Measurements from ENCODE around the gene ELOVL1.

The ELOVL1 gene

DNA sequence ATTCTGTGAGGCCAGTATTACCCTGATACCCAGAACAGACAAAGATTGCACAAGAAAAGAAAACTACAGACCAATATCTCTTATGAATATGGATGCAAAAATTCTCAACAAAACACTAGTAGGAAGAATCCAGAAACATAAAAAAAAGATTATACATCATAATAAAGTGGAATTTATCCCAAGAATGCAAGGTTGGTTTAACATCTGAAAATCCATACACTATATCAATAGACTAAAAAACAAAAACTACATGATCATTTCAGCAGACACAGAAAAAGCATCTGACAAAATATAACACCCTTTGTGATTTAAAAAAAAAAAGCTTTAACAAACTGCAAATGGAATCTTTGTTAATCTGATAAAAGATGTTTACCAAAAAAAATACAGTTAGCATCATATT is 42.4 kb downstream of the ELOVL1 start:
- H3K36me3 ChIP-seq (ENCODE audit: low read length), result no peaks in the 10 kb centered on the region
- no peak overlapping the region for H3K4me3 ChIP-seq (ENCODE audit: insufficient read depth, low read length, poor library complexity, severe bottlenecking)
- H3K27ac ChIP-seq (ENCODE audit: low read depth, low read length), result no peak overlapping the region
- no peaks in the 10 kb centered on the region; the same call in 1 of the 2 replicates for H3K9me3 ChIP-seq (ENCODE audit: insufficient read depth, low read length)
- H3K4me2 ChIP-seq (ENCODE audit: low read depth, low read length, poor library complexity, severe bottlenecking), result no peak overlapping the region
- no peak overlapping the region for H3K9ac ChIP-seq (ENCODE audit: low read length)
- TF ChIP-seq EZH2phosphoT487 (conservative IDR thresholded peaks at IDR 0.05; ENCODE audit: low read length), result no peak
- TF ChIP-seq, protein P1, sequence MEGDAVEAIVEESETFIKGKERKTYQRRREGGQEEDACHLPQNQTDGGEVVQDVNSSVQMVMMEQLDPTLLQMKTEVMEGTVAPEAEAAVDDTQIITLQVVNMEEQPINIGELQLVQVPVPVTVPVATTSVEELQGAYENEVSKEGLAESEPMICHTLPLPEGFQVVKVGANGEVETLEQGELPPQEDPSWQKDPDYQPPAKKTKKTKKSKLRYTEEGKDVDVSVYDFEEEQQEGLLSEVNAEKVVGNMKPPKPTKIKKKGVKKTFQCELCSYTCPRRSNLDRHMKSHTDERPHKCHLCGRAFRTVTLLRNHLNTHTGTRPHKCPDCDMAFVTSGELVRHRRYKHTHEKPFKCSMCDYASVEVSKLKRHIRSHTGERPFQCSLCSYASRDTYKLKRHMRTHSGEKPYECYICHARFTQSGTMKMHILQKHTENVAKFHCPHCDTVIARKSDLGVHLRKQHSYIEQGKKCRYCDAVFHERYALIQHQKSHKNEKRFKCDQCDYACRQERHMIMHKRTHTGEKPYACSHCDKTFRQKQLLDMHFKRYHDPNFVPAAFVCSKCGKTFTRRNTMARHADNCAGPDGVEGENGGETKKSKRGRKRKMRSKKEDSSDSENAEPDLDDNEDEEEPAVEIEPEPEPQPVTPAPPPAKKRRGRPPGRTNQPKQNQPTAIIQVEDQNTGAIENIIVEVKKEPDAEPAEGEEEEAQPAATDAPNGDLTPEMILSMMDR (IDR thresholded peaks at IDR 0.05; ENCODE audit: insufficient read depth, low read length, poor library complexity, severe bottlenecking), result no peak
- H3K27me3 ChIP-seq (ENCODE audit: low read length), result no peaks in the 10 kb centered on the region
- H3K9me2 ChIP-seq (replicated peaks; ENCODE audit: insufficient read depth, low read length), result no peaks in the 10 kb centered on the region
- no peaks in the 10 kb centered on the region for H3K79me2 ChIP-seq (ENCODE audit: insufficient read depth, low read length)
- H2AFZ ChIP-seq (ENCODE audit: low read depth, low read length, severe bottlenecking), result no peak overlapping the region
- no peaks in the 10 kb centered on the region for H3F3A ChIP-seq (ENCODE audit: insufficient read depth)
- H4K20me1 ChIP-seq (ENCODE audit: low read depth, low read length), result no peaks in the 10 kb centered on the region

DNA sequence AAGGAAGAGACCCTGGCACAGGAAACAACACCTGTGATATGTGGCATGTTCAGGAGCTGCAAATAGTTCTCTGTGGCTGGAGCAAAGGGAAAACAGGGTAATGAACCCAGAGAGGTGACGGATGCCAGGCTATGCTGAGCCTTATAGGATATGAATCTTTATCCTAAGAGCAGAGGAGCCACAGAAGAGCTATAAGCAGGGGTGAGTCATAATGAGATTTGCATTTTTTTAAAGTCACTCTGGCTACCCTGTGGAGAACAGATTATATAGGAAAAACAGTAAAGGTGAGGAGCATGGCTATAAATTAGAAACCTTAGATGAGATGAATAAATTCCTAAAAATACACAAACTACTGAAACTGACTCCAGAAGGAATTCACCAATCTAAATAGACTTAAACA is 43.0 kb downstream of the ELOVL1 start:
- Histone ChIP-seq H3K4me2 (ENCODE audit: low read depth, low read length, poor library complexity, severe bottlenecking) (no peak overlapping the region), H3F3A (ENCODE audit: insufficient read depth) (no peaks in the 10 kb centered on the region), H3K36me3 (ENCODE audit: low read length) (no peaks in the 10 kb centered on the region)

DNA sequence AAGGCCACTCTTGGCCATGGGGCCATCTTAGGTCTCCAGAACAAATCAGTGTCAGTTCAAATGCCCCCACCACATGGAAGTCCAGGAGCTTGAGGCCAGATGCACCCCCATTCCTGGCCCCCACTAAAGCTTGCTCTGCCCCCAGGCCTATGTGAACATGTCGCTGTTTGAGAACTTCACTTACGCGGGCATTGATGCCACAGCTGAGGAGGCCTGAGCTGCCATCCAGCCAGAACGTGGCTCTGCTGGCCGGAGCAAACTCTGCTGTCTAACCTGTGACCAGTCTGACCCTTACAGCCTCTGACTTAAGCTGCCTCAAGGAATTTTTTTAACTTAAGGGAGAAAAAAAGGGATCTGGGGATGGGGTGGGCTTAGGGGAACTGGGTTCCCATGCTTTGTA is 45.3 kb downstream of the ELOVL1 start:
- no peaks in the 10 kb centered on the region for H3F3A ChIP-seq (ENCODE audit: insufficient read depth)
- no peak overlapping the region for H3K4me2 ChIP-seq (ENCODE audit: low read depth, low read length, poor library complexity, severe bottlenecking)
- no peaks in the 10 kb centered on the region for H3K36me3 ChIP-seq (ENCODE audit: low read length)
- H3K9ac ChIP-seq (ENCODE audit: low read length), result no peak overlapping the region
- TF ChIP-seq EZH2phosphoT487 (conservative IDR thresholded peaks at IDR 0.05; ENCODE audit: low read length), result no peak
- TF ChIP-seq, protein P1 (IDR thresholded peaks at IDR 0.05; ENCODE audit: insufficient read depth, low read length, poor library complexity, severe bottlenecking), result no peak
- H3K9me2 ChIP-seq (replicated peaks; ENCODE audit: insufficient read depth, low read length), result no peaks in the 10 kb centered on the region
- no peaks in the 10 kb centered on the region for H3K27me3 ChIP-seq (ENCODE audit: low read length)
- no peaks in the 10 kb centered on the region for H3K9me3 ChIP-seq (ENCODE audit: insufficient read depth, low read length)
- H4K20me1 ChIP-seq (ENCODE audit: low read depth, low read length), result no peaks in the 10 kb centered on the region
- no peaks in the 10 kb centered on the region for H3K79me2 ChIP-seq (ENCODE audit: insufficient read depth, low read length)
- no peak overlapping the region for H3K27ac ChIP-seq (ENCODE audit: low read depth, low read length)
- no peak overlapping the region for H3K4me3 ChIP-seq (ENCODE audit: insufficient read depth, low read length, poor library complexity, severe bottlenecking)
- no peak overlapping the region for H2AFZ ChIP-seq (ENCODE audit: low read depth, low read length, severe bottlenecking)

More for the DNA sequence above, 43.0 kb downstream of the ELOVL1 start:
- H4K20me1 ChIP-seq (ENCODE audit: low read depth, low read length), result no peaks in the 10 kb centered on the region
- H3K9me2 ChIP-seq (replicated peaks; ENCODE audit: insufficient read depth, low read length), result no peaks in the 10 kb centered on the region
- no peaks in the 10 kb centered on the region for H3K27me3 ChIP-seq (ENCODE audit: low read length)
- H3K79me2 ChIP-seq (ENCODE audit: insufficient read depth, low read length), result no peaks in the 10 kb centered on the region
- no peaks in the 10 kb centered on the region; the same call in 1 of the 2 replicates for H3K9me3 ChIP-seq (ENCODE audit: insufficient read depth, low read length)
- H3K9ac ChIP-seq (ENCODE audit: low read length), result no peak overlapping the region
- TF ChIP-seq, protein P1 (IDR thresholded peaks at IDR 0.05; ENCODE audit: insufficient read depth, low read length, poor library complexity, severe bottlenecking), result no peak
- no peak for TF ChIP-seq EZH2phosphoT487 (conservative IDR thresholded peaks at IDR 0.05; ENCODE audit: low read length)
- H2AFZ ChIP-seq (ENCODE audit: low read depth, low read length, severe bottlenecking), result no peak overlapping the region
- H3K4me3 ChIP-seq (ENCODE audit: insufficient read depth, low read length, poor library complexity, severe bottlenecking), result no peak overlapping the region
- H3K27ac ChIP-seq (ENCODE audit: low read depth, low read length), result no peak overlapping the region
